Activated T-cell treated with anti-CD3 and anti-CD28 coated beads for 48 hours (primary cell): Measurements from ENCODE around the gene TBXAS1.

Experiments
- DNase-seq: peaks from one replicate; pipeline ENCODE4 v3.0.0-alpha.2; 2020; ENCODE audit warnings: low read depth

TBXAS1 gene

DNA sequence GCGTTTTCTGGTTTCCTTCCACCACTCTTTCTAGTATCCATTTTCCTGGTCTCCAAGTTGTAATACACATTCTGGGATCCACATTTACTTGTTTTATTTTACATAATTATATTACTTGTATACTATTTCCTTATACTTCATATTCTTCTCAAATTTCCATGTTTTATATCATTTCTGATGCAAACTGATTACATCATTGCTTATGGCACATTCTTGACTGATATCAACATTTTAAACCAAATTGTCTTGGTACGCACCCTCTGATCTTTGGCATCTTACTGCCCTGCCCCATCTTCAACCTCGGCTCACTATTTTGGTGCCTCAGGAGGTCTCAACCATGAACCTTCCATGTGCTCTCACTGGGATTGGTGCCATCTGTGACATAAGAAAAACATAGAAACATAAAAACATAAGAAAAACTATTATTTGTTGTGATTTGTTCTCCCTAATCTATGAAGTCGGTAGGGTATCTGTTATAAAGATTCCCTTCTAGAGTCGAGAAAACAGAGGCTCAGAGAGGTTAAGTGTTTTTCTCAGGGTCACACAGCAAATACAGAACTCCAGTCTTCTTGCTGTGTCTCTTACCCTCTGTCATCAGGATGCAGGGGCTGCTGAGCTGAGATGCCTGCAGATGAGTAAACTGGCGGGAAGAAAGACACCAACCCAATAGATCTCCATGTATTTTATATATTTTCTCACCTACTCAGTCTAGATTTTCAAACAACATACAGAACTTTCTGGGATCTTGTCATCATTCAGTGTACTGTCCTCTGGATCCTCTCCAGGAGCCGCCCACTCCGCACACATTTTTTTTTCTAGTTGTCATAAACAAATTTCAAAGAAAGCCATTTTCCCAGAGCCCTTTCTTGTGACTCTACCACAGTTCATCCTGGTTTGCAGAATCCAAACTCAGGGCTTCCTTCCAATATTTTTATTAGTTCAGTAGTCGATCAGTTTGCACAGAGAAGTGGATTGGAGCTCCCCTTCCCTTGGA, 154.2 kb downstream of the TBXAS1 start:
- DNase-seq: no peak

GRCh38 chr7:139984642-139985539, 155.8 kb downstream of the TBXAS1 start:
- no peak for DNase-seq

- no peak for DNase-seq
Observed at GRCh38 chr7:139985811-139986210, 156.7 kb downstream of the TBXAS1 start.

DNA sequence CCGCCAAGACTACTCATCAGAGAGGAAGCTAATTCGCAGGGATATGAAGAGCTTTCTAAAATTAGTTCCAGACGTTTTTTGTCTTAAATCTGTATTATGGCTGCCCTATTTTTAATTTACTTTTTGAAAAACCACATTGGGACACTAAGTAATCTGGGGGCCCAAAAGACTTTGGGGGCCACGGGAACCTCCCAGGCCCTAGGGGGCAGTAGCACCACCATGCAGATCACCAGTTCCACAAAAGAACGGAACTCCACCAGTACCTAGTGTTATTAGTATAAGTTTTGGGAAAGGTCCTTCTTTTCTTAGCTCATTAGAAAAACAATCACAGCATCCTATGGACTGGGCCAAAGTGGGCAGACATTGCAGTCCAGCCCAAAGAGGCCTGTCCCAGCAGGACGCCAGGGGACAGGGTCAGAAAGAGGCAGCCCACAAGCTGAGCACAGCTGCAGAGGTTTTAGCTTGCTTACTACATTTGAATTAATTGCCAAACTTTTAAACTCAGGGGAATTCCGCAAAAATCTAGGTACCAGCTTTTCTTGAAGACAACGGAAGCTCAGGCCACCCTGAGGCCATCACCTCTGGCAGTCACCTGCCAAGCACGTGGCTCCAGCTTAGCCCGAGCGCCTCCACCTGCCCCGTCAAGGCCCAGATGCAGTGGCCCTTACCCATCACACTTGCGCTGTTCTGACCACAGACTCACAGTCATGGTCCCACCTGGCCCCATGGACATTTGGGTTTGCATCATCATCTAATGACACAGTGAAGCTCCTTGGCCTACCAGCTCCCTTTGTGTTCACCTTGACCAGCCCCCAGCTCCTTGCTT, 158.8 kb downstream of the TBXAS1 start:
- no peak for DNase-seq

GRCh38 chr7:139989366-139990141, 160.5 kb downstream of the TBXAS1 start:
- DNase-seq: no peak

DNA sequence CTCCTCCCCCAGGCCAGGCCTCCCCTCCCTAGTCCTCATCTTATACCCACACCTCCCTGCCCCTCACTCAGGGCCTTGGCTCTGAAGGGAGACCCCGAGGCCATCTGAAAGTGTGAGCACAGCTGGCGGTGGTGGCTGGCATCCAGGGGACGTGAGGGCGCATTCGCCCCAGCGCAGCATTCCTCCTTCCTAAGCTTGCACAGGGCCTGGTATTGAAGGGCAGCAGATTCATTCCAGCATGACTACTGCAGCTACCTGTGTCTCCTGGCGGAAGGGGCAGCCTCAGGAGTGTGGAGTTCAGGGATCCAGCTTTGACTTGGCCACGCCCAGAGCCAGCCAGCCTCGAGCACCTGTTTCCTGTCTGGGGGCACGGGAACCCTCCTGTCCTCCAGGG, 161.1 kb downstream of the TBXAS1 start:
- DNase-seq: no peak

- DNase-seq: no peak
Observed at GRCh38 chr7:139990571-139991268, 161.7 kb downstream of the TBXAS1 start.

DNA sequence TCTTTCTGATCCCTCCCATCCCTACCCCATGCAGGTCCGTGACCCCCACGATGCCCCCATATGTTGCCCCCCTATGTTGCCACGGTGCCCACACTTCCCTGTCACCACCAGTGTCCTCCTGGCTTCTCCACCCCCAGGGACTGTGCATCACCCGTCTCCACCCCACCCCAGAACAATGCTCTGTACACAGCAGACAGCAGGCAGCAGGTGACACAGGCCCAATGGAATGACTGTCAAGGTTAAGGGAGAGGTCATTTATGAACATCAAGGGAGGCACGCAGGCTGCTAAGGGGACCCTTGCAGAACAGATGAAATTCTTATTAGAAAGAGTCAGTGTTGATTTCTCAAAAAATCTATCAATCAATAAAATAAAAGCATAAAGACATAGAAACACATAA, 162.2 kb downstream of the TBXAS1 start:
- no peak for DNase-seq

DNA sequence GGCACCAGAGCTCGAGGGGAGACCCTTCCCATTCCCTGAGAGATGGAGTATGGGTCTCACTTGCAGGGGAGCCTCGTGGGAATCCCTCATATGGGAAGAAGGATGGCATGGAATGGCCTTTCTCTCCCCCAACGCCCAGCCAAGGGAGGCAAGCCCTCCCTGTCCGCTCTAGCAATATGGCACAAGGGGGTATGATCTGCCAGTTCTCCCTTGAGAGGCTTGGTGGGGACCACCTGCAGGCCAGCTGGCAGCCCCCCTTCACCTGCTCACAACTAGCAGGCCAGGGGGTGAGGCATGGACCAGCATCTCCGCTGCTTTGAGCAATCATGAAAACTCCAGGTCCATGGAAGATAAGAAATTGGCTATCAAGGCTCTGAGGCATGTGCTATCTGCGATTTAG, 162.8 kb downstream of the TBXAS1 start:
- DNase-seq: no peak

GRCh38 chr7:139992353-139993044, 163.4 kb downstream of the TBXAS1 start:
- DNase-seq: no peak

DNA sequence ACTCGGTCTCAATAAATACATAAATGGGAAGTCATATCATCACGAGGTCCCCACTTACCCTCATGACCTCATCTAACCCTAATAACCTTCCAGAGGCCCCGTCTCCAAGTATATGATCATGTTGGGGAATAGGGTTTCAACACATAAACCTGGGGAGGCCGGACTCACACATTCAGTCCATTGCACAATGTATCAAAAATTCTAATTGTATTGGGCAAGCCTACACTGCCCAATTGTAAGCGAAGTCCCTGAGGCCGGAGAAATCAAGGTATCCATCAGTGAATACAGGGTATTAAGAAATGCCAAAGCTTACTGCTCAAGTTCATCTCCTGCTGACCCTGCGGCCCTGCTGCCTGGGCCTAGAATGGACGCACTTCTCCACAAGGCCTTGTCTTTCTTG, 164.1 kb downstream of the TBXAS1 start:
- DNase-seq: no peak

DNA sequence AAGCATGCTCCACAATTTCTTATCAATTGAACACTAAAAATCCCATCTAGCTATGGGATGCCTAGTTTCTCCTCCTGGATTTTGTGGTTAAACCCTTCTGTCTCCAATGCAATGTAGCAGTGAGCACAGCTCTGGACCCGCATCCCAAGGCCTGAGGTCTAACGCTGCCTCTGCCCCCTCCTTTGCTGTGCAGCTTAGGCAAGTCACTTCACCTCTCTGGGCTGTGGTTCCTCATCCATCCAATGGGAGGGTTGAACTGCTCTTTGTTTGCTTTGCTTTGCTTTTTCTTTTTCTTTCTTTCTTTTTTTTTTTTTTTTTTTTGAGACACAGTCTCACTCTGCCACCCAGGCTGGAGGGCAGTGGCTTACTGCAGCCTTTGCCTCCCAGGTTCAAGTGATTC, 164.5 kb downstream of the TBXAS1 start:
- no peak for DNase-seq

DNA sequence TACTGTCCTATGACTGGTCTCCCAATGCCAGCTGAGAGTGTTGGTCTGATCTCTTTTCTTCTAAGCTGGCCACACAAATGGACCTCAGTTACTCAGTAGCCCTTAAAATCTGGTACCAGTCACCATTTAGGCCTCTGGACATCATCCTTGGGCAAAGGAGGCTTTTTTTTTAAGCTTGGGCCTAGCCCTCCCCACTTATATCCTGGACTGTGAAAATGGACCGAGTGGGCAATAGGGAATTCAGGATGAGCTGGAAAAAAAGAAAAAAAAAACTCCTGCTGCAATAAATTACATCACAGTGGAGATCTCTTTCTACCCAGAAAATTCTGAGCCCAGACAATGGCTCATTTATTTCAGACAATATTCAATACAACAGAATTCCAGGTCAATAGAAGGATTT, 165.3 kb downstream of the TBXAS1 start:
- DNase-seq: no peak

- DNase-seq: no peak
Observed at GRCh38 chr7:139995017-139995915, 166.2 kb downstream of the TBXAS1 start.

GRCh38 chr7:139998572-139998971, 169.5 kb downstream of the TBXAS1 start:
- no peak for DNase-seq

DNA sequence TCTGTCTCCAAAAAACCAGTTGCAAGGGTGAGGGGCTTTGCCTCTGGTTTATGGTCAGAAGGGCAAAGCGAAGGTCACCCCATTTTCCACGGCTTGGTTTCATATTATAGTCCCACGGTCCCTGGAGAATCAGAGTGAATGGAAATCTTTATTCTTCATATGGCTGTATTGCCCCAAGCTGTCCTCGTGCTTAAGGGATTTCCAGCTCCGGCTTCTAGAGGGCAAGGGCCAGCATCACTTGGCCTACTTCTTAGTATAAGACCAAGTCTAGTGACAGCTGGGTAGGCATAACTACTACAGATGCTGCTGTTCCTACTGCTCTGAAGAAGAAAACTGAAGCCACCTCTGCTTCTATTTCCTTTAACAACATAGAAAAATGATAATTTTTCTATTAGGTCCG, 170.5 kb downstream of the TBXAS1 start:
- DNase-seq: no peak

DNA sequence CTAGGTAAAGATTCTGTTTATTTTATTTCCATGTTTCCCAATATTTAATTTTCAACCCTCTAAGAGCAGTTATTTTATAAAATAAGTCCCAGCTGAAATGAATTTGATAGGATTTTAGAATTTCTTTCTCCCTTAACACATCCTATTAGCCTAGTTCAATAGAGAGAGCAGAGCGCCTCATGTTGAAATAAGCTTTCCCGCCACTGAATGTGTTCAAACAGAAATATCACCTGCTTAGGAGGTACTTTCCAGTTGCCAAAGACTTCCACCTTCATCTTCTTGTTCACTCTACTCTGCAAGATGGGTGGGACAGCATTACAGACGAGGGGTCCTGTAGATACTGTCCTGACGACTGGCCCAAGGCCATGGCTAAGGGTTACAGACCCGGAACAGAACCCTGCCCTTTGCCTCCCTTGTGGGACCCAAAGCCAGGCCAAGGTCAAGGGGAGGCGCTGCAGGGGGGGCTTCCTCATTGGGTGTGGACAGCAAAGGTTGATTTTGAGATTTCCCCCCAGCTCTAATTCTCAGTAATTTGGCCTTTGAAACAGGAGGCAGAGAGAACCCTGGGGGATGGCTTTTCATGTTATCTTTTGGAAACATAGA, 171.7 kb downstream of the TBXAS1 start:
- DNase-seq: no peak

- DNase-seq: no peak
Observed at GRCh38 chr7:140003913-140004382, 174.9 kb downstream of the TBXAS1 start.
